ENCODE results near the gene CALD1. TPM values are rescaled to one million over a fixed set of nuclear protein-coding genes. Genes with fewer than 3 reads are reported as not detected.

The CALD1 gene
- total RNA-seq, 2 experiments from 2014 or later = 0.33 TPM; not detected in 1

DNA sequence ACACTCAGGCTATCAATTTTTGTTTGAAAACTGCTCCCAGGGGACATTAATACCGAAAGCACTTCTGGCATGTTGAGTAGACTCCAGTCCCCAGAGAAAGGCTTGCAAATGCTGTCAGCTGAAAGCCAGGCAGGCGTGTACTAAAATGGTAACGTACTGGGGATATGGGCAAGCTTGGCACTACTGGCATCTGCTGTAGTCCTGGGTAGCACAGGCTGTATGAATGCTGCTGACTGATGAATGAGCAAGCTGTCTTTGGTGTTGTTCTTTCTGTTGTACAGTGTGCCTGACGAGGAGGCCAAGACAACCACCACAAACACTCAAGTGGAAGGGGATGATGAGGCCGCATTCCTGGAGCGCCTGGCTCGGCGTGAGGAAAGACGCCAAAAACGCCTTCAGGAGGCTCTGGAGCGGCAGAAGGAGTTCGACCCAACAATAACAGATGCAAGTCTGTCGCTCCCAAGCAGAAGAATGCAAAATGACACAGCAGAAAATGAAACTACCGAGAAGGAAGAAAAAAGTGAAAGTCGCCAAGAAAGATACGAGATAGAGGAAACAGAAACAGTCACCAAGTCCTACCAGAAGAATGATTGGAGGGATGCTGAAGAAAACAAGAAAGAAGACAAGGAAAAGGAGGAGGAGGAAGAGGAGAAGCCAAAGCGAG is 153.4 kb downstream of the CALD1 start:
- no peaks in the 10 kb centered on the region for H3K36me3 ChIP-seq (ENCODE audit: insufficient read depth, low read length)
- no peak overlapping the region for H3K27ac ChIP-seq (ENCODE audit: low read depth in 1 of 2, low read length in 2 of 2)
- CTCF ChIA-PET = no interaction called here
- DNase-seq (no peak), ATAC-seq (ENCODE audit: poor library complexity) (no peak)
- no peak overlapping the region for H3K4me3 ChIP-seq (ENCODE audit: low read length)
- H3K27me3 ChIP-seq (ENCODE audit: control insufficient read depth in 1 of 2, insufficient read depth in 2 of 2, low read length in 2 of 2) = no peaks in the 10 kb centered on the region
- Mint-ChIP-seq H3K27ac (no peak overlapping the region), H3K36me3 (ENCODE audit: low read depth) (no peaks in the 10 kb centered on the region), H3K4me1 (ENCODE audit: low read depth) (peaks cover 10% of the 10 kb centered on the region), H3K9me3 (no peaks in the 10 kb centered on the region), H3K27me3 (no peaks in the 10 kb centered on the region), H3K4me3 (no peak overlapping the region)
- TF ChIP-seq, protein P1, sequence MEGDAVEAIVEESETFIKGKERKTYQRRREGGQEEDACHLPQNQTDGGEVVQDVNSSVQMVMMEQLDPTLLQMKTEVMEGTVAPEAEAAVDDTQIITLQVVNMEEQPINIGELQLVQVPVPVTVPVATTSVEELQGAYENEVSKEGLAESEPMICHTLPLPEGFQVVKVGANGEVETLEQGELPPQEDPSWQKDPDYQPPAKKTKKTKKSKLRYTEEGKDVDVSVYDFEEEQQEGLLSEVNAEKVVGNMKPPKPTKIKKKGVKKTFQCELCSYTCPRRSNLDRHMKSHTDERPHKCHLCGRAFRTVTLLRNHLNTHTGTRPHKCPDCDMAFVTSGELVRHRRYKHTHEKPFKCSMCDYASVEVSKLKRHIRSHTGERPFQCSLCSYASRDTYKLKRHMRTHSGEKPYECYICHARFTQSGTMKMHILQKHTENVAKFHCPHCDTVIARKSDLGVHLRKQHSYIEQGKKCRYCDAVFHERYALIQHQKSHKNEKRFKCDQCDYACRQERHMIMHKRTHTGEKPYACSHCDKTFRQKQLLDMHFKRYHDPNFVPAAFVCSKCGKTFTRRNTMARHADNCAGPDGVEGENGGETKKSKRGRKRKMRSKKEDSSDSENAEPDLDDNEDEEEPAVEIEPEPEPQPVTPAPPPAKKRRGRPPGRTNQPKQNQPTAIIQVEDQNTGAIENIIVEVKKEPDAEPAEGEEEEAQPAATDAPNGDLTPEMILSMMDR (IDR thresholded peaks at IDR 0.05) = no peak
- POLR2A ChIA-PET = no interaction called here
- H3K4me1 ChIP-seq (ENCODE audit: insufficient read depth, low read length) = peaks cover 3% of the 10 kb centered on the region
- H3K9me3 ChIP-seq (ENCODE audit: control insufficient read depth in 1 of 2, insufficient read depth in 1 of 2, low read length in 2 of 2) = no peaks in the 10 kb centered on the region
- intact Hi-C loops (cut with DNase I, micrococcal nuclease) = no loop called here

DNA sequence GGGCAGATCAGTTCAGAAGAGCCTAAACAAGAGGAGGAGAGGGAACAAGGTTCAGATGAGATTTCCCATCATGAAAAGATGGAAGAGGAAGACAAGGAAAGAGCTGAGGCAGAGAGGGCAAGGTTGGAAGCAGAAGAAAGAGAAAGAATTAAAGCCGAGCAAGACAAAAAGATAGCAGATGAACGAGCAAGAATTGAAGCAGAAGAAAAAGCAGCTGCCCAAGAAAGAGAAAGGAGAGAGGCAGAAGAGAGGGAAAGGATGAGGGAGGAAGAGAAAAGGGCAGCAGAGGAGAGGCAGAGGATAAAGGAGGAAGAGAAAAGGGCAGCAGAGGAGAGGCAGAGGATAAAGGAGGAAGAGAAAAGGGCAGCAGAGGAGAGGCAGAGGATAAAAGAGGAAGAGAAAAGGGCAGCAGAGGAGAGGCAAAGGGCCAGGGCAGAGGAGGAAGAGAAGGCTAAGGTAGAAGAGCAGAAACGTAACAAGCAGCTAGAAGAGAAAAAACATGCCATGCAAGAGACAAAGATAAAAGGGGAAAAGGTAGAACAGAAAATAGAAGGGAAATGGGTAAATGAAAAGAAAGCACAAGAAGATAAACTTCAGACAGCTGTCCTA is 154.1 kb downstream of the CALD1 start:
- no peaks in the 10 kb centered on the region for H3K36me3 Mint-ChIP-seq (ENCODE audit: low read depth)
- Histone ChIP-seq H3K4me3 (ENCODE audit: low read length) (no peak overlapping the region), H3K4me1 (ENCODE audit: insufficient read depth, low read length) (peaks cover 3% of the 10 kb centered on the region), H3K9me3 (ENCODE audit: control insufficient read depth in 1 of 2, insufficient read depth in 1 of 2, low read length in 2 of 2) (no peaks in the 10 kb centered on the region), H3K27me3 (ENCODE audit: control insufficient read depth in 1 of 2, insufficient read depth in 2 of 2, low read length in 2 of 2) (no peaks in the 10 kb centered on the region), H3K27ac (ENCODE audit: low read depth in 1 of 2, low read length in 2 of 2) (no peak overlapping the region), H3K36me3 (ENCODE audit: insufficient read depth, low read length) (no peaks in the 10 kb centered on the region)
- ChIA-PET CTCF (no interaction called here), POLR2A (no interaction called here)
- no peak overlapping the region for H3K27ac Mint-ChIP-seq
- ATAC-seq (ENCODE audit: poor library complexity) = no peak
- H3K4me1 Mint-ChIP-seq (ENCODE audit: low read depth) = peaks cover 10% of the 10 kb centered on the region
- TF ChIP-seq, protein P1 (IDR thresholded peaks at IDR 0.05) = no peak
- H3K9me3 Mint-ChIP-seq = no peaks in the 10 kb centered on the region
- intact Hi-C loops (cut with DNase I, micrococcal nuclease) = no loop called here
- no peak for DNase-seq
- peak overlapping the region; percentile 8 for H3K4me3 Mint-ChIP-seq
- H3K27me3 Mint-ChIP-seq = no peaks in the 10 kb centered on the region

DNA sequence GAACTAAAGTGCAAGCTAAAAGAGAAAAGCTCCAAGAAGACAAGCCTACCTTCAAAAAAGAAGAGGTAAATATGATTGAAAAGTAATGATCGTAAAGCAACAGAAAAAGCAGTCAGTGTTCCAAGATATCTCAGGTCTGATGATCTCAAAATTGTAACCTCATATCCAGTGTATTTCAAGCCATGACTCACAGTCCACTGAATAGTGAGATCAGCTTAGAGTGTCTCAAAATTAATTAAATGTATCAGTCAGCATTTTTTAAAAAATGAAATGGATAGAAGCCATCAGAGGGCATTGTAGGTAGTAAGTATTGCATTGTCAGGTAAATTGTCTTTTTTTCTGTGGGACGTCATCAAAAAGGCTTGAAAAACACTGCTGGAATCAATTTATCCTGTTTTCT is 156.3 kb downstream of the CALD1 start:
- no peak overlapping the region for H3K27ac ChIP-seq (ENCODE audit: low read depth in 1 of 2, low read length in 2 of 2)
- no peaks in the 10 kb centered on the region for H3K36me3 Mint-ChIP-seq (ENCODE audit: low read depth)
- H3K27ac Mint-ChIP-seq = no peak overlapping the region
- peaks cover 3% of the 10 kb centered on the region for H3K4me1 ChIP-seq (ENCODE audit: insufficient read depth, low read length)
- no peak overlapping the region for H3K4me3 ChIP-seq (ENCODE audit: low read length)
- H3K27me3 ChIP-seq (ENCODE audit: control insufficient read depth in 1 of 2, insufficient read depth in 2 of 2, low read length in 2 of 2) = no peaks in the 10 kb centered on the region
- ChIA-PET CTCF (no interaction called here), POLR2A (no interaction called here)
- no peak overlapping the region for H3K4me3 Mint-ChIP-seq
- DNase-seq (no peak), ATAC-seq (ENCODE audit: poor library complexity) (no peak)
- TF ChIP-seq, protein P1 (IDR thresholded peaks at IDR 0.05) = no peak
- H3K4me1 Mint-ChIP-seq (ENCODE audit: low read depth) = peaks cover 10% of the 10 kb centered on the region
- intact Hi-C loops (cut with DNase I, micrococcal nuclease) = loop anchor here in 1 of 2 experiments (5.0 kb wide), 1 partner anchor 73 kb away; no protein-coding TSS in a partner anchor
- no peaks in the 10 kb centered on the region for H3K27me3 Mint-ChIP-seq
- no peaks in the 10 kb centered on the region for H3K9me3 Mint-ChIP-seq
- no peaks in the 10 kb centered on the region for H3K9me3 ChIP-seq (ENCODE audit: control insufficient read depth in 1 of 2, insufficient read depth in 1 of 2, low read length in 2 of 2)
- no peaks in the 10 kb centered on the region for H3K36me3 ChIP-seq (ENCODE audit: insufficient read depth, low read length)
